GM19043 (cell line): ENCODE measurements around the gene CDR2.
"Not testable (repeated sequence)": the region's sequence is repeated elsewhere in the genome, so short reads cannot be mapped to it uniquely, and the experiment has no call there.

Experiments used
- ATAC-seq: cut with Tn5 transposase; IDR thresholded peaks from one replicate; pipeline ENCODE4 v1.9.1; 2021; ENCODE audit warnings: low read depth; ENCODE audit not compliant: unreplicated experiment

Gene CDR2

GRCh38 chr16:22311520-22311919, 62.9 kb downstream of the CDR2 start:
- no peak for ATAC-seq

GRCh38 chr16:22308824-22309520, 65.4 kb downstream of the CDR2 start:
- ATAC-seq: no peak

GRCh38 chr16:22307838-22308237, 66.6 kb downstream of the CDR2 start:
- no peak for ATAC-seq

GRCh38 chr16:22306788-22307187, 67.6 kb downstream of the CDR2 start:
- no peak for ATAC-seq

- ATAC-seq: no peak
Measured at GRCh38 chr16:22304411-22304810, 70.0 kb downstream of the CDR2 start.

GRCh38 chr16:22302776-22303363, 71.5 kb downstream of the CDR2 start:
- ATAC-seq: no peak

- ATAC-seq: not testable (repeated sequence)
Measured at GRCh38 chr16:22301423-22301822, 73.0 kb downstream of the CDR2 start.

GRCh38 chr16:22300427-22301071, 73.9 kb downstream of the CDR2 start:
- no peak for ATAC-seq

- no peak for ATAC-seq
Measured at GRCh38 chr16:22299036-22299435, 75.4 kb downstream of the CDR2 start.

- no peak for ATAC-seq
Measured at GRCh38 chr16:22297871-22298733, 76.3 kb downstream of the CDR2 start.

GRCh38 chr16:22297114-22297870, 77.1 kb downstream of the CDR2 start, which contains the start of gene POLR3E:
TSS of gene POLR3E (plus strand) at chr16:22297409. CDS start at chr16:22302969, 5,560 bp downstream.
- ATAC-seq: peak; percentile 84

- no peak for ATAC-seq
Measured at GRCh38 chr16:22296225-22297113, 78.0 kb downstream of the CDR2 start.
